ENCODE measurements around the gene FYCO1. TPM values are rescaled to one million over a fixed set of nuclear protein-coding genes. Genes with fewer than 3 reads are reported as not detected.

FYCO1 gene
- polyA plus RNA-seq, 2 of the 4 experiments (the other 2 are of a cell fraction): 3.7 to 4.4 TPM

DNA sequence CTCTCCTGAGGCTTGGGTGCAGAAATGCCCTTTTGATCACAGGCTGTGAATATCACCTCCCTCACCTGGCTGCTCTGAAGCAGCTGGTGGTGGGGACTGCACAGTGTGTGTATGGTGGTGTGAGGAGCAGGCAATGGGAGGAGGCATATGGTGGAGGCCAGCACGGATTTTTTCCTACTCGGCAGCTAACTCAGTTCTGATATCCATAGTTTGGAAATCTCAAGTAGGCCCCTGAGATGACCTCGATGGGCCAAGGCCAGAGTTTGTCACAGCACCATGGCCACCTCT, 73.6 kb downstream of the FYCO1 start:
- POLR2A ChIA-PET: no interaction called here
- H3K27ac ChIP-seq: no peak overlapping the region
- H3K4me3 ChIP-seq: no peak overlapping the region
- TF ChIP-seq BHLHE40 (IDR thresholded peaks at IDR 0.05; ENCODE audit: low read depth, low read length): no peak
- TF ChIP-seq PHF8 (IDR thresholded peaks at IDR 0.05; ENCODE audit: borderline replicate concordance, low read depth): no peak
- no peak for TF ChIP-seq TFCP2L1 (CRISPR knock-in tag; IDR thresholded peaks at IDR 0.05)
- no peak for TF ChIP-seq CEBPB (IDR thresholded peaks at IDR 0.05)
- no peak for TF ChIP-seq ELK1 (IDR thresholded peaks at IDR 0.05; ENCODE audit: low read depth, low read length)
- TF ChIP-seq RFX5 (IDR thresholded peaks at IDR 0.05): no peak
- no peak for TF ChIP-seq FOXS1 (CRISPR knock-in tag; IDR thresholded peaks at IDR 0.05)
- TF ChIP-seq ZC3H11A (IDR thresholded peaks at IDR 0.05): no peak
- TF ChIP-seq RARB (CRISPR knock-in tag; IDR thresholded peaks at IDR 0.05): no peak
- no peak for TF ChIP-seq MAX (IDR thresholded peaks at IDR 0.05)
- TF ChIP-seq, protein P1, sequence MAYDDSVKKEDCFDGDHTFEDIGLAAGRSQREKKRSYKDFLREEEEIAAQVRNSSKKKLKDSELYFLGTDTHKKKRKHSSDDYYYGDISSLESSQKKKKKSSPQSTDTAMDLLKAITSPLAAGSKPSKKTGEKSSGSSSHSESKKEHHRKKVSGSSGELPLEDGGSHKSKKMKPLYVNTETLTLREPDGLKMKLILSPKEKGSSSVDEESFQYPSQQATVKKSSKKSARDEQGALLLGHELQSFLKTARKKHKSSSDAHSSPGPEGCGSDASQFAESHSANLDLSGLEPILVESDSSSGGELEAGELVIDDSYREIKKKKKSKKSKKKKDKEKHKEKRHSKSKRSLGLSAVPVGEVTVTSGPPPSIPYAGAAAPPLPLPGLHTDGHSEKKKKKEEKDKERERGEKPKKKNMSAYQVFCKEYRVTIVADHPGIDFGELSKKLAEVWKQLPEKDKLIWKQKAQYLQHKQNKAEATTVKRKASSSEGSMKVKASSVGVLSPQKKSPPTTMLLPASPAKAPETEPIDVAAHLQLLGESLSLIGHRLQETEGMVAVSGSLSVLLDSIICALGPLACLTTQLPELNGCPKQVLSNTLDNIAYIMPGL (CRISPR knock-in tag; IDR thresholded peaks at IDR 0.05; ENCODE audit: borderline replicate concordance): no peak
- no peak for TF ChIP-seq HOXB13 (CRISPR knock-in tag; IDR thresholded peaks at IDR 0.05; ENCODE audit: low read depth)
- TF ChIP-seq, protein P2, sequence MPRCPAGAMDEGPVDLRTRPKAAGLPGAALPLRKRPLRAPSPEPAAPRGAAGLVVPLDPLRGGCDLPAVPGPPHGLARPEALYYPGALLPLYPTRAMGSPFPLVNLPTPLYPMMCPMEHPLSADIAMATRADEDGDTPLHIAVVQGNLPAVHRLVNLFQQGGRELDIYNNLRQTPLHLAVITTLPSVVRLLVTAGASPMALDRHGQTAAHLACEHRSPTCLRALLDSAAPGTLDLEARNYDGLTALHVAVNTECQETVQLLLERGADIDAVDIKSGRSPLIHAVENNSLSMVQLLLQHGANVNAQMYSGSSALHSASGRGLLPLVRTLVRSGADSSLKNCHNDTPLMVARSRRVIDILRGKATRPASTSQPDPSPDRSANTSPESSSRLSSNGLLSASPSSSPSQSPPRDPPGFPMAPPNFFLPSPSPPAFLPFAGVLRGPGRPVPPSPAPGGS (IDR thresholded peaks at IDR 0.05): no peak
- H3K4me2 ChIP-seq: no peak overlapping the region
- H3K4me1 ChIP-seq: no peaks in the 10 kb centered on the region
- WGBS (ENCODE audit: missing lambda C conversion rate): 92% methylated on average over 3 of the region's 3 CpGs
- no peak for ATAC-seq
- DNase-seq (ENCODE audit: low read depth in 1 of 2, low spot score in 1 of 2): no peak
- FAIRE-seq: no peak
- CTCF ChIA-PET: interaction anchor here (1.2 to 2.5 kb wide), 4 partner anchors 8 to 161 kb away, joined by 4 to 9 read pairs (median 6); no protein-coding TSS in a partner anchor
- no peaks in the 10 kb centered on the region for H3K9me3 ChIP-seq

DNA sequence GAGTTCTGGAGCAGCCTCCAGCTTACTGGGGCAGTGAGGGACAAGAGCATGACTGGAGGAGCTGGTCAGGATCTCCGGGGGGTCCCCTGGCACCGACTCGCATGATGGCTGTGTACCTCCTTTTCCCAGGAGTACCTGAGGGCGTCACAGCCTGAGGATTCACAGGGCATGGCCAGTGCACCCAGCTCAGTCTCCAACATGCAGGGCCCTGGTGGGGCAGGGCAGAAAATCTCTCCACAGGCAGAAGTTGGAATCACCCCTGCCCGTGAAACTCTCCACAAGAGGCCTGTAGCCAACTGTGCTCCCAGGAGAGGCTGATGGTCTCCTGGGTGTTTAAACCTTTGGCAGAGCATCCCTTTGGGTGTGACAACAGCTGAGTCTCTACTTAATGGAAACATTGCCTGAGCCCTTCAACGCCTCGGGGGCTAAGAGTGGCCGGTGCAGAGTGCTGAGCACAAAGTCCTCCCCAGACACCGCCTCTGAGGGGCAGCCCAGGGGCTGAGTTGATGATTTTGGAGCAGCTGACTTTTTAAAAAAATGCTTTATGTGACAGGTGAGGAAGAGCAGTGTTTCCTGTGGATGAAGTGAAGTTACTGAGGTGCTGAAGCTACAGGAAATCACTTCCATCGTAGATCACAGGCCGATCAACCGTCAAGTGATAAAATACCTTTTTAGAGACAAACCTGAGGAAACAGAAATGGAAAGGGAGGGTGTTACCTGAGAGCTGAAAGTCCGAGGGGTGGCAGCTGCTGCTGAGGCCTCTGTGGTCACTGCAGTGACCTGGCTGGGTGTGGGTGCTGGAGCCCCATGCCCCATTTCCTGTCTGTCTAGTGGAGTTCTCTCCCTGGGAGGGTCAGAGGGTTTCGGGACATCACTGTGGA, 74.2 kb downstream of the FYCO1 start:
- Histone ChIP-seq H3K27ac (no peak overlapping the region), H3K4me2 (no peak overlapping the region), H3K9me3 (no peaks in the 10 kb centered on the region), H3K4me1 (no peaks in the 10 kb centered on the region), H3K4me3 (no peak overlapping the region)
- POLR2A ChIA-PET: no interaction called here
- CTCF ChIA-PET: interaction anchor here (0.9 to 2.1 kb wide), 6 partner anchors 9 to 160 kb away, joined by 3 to 7 read pairs (median 4); no protein-coding TSS in a partner anchor
- 83% methylated on average over 8 of the region's 14 CpGs for WGBS (ENCODE audit: missing lambda C conversion rate)
- FAIRE-seq (no peak), ATAC-seq (no peak), DNase-seq (ENCODE audit: low read depth in 1 of 2, low spot score in 1 of 2) (no peak)
- TF ChIP-seq RNF2 (IDR thresholded peaks at IDR 0.05; ENCODE audit: borderline replicate concordance, low read depth) (no peak), TFCP2L1 (CRISPR knock-in tag; IDR thresholded peaks at IDR 0.05) (no peak), RFX5 (IDR thresholded peaks at IDR 0.05) (no peak), RAD21 (conservative IDR thresholded peaks at IDR 0.05 in 1 of 2, IDR thresholded peaks at IDR 0.05 in 1 of 2) (no peak), MYC (IDR thresholded peaks at IDR 0.05; ENCODE audit: borderline replicate concordance, low read length) (no peak), CHD2 (IDR thresholded peaks at IDR 0.05; ENCODE audit: low read length, partially characterized antibody) (no peak), SMC3 (IDR thresholded peaks at IDR 0.05) (no peak), EP300 (IDR thresholded peaks at IDR 0.05) (no peak)
- TF ChIP-seq, protein P3, sequence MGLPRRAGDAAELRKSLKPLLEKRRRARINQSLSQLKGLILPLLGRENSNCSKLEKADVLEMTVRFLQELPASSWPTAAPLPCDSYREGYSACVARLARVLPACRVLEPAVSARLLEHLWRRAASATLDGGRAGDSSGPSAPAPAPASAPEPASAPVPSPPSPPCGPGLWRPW (IDR thresholded peaks at IDR 0.05): no peak
- TF ChIP-seq, protein P4, sequence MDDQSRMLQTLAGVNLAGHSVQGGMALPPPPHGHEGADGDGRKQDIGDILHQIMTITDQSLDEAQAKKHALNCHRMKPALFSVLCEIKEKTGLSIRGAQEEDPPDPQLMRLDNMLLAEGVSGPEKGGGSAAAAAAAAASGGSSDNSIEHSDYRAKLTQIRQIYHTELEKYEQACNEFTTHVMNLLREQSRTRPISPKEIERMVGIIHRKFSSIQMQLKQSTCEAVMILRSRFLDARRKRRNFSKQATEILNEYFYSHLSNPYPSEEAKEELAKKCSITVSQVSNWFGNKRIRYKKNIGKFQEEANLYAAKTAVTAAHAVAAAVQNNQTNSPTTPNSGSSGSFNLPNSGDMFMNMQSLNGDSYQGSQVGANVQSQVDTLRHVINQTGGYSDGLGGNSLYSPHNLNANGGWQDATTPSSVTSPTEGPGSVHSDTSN (IDR thresholded peaks at IDR 0.05): no peak

Measured in A549 (cell line).